ENCODE results near the gene FNBP1.
"Not testable (repeated sequence)": the region's sequence is repeated elsewhere in the genome, so short reads cannot be mapped to it uniquely, and the experiment has no call there.

FNBP1 gene

DNA sequence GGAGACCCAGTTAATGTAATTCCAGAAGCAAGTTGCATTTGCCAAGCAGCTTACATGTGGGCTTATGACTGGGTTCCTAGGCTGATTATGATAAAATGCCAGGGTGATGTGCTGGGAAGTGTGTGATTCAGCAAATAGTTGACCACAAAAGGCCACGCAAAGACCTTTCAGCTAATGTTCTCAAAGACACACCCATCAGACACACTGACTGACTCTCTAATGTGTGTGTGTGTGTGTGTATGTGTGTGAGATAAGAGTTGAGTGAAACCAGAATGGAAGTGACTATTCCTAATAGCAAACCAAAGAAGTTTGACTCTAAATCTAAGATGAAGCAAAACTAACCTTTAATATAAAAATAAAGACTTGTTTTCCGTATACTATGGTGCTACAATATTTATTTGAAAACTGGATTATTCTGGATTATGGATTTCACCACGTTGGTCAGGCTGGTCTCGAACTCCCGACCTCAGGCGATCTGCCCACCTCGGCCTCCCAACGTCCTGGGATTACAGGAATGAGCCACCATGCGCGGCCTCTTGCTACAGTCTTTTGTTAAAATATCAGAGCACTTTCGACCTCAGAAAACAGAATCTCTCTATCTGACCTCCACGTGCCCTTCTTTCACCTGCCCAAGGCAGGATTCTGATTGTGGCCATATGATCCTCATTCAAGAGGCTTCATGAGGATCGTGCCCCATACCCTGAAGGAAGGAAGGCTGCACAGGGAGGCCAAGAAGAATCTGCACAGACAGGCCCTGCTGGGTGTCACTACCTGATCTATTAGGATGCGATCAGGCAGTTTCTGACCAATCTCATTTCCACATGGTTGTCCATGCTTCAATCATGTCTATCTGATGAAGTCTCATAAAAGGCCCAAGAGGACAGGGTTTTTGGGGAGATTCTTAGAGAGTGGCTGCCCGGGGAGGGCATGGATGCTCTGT lies 132.1 kb downstream of the FNBP1 start:
- DNase-seq: no peak

DNA sequence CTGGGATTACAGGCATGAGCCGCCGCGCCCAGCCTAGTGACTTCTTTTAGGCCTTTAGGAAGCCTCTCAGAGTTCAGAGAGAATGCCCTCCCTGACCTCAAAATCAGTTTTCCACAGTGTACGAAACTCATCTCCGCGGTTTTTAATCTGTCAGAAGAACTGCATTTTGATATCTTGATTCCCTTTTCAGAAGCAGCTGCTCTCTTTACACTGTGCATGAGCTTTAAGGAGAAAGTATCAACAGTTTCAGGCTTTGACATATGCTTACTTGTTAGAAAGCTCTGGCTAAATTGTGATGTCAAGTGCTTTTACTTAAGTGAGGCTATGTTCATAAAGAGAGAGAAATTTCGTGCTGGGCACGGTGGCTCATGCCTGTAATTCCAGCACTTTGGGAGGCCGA lies 133.1 kb downstream of the FNBP1 start:
- DNase-seq: no peak

DNA sequence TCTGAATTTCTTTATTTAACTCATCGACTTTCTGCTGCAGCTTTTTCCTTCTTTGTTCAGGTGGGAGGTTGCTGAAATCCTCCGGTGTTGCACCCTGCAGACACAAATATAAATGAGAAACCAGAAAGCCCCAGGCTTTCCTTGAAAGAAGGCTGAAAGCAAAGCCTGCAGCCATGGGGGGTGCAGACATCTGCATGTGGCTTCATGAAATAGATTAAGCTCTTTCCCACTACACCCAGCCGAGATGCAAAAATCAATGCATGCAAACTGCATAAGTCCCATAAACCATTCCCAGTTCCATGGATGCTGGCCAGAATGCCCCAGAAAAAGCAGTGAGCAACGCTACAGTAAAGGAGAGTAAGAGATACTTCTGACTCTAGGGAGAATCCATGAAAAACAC lies 134.1 kb downstream of the FNBP1 start:
- DNase-seq: no peak

DNA sequence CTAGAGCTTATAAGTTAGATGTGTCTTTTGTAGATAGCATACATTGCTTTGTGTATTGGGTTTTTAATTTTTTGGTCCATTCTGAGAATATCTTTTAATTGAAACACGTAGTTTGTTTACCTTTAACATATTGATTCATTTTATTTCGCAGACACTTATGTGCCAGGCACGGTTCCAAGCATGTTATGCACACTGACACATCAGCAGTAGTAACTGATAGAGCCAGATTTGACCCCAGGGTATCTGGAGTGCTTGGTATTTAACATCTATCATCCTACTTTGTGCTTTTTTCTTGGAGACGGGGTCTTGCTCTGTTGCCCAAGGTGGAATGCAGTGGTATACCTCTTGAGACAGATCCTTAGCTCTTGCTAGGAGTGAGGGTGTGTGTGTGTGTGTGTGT lies 135.8 kb downstream of the FNBP1 start:
- no peak for DNase-seq

DNA sequence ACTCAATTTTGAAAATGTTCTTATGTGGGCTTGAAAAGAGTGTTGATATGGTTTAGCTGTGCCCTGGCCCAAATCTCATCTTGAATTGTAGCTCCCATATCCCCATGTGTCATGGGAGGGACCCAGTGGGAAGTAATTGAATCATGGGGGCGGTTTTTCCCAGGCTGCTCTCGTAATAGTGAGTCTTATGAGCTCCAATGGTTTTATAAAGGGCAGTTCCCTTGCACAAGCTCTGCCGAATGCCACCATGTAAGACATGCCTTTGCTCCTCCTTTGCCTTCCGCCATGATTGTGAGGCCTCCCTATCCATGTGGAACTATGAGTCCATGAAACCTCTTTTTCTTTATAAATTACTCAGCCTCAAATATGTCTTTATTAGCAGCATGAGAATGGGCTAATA lies 136.7 kb downstream of the FNBP1 start:
- no peak for DNase-seq

DNA sequence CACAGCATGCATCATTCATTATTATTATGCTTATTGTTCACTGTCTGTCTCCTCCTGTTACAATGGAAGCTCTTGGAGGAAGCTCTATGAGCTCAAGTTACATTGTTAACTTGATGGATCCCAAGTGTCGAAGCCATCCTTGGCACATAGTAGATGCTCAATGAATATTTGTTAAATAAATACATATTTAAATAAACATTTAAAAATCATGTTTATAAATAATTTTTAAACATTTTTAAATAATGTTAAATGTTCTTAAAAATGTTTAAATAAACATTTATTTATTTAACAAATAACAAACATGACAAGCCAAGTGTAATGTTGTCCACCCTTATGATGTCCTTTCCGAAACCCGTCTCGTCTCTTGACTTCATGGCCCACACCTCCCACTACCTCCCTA lies 138.3 kb downstream of the FNBP1 start:
- no peak for DNase-seq

DNA sequence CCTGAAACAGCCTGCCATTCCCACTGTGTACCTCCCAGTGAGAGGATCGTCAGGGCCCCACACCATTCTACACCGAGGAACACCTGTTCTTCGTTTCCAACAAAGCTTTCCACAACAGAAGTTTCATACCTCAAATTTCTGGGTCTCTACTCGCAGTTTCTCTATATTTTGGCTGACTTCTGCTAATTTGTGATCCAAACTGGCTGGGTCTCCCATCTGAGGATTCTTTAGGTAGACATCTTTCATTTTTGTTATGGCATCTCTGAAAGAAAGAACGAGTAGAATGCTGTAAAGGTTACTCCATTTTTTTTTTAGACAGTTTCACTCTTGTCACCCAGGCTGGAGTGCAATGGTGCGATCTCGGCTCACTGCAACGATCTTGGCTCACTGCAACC lies 140.3 kb downstream of the FNBP1 start:
- DNase-seq: no peak

DNA sequence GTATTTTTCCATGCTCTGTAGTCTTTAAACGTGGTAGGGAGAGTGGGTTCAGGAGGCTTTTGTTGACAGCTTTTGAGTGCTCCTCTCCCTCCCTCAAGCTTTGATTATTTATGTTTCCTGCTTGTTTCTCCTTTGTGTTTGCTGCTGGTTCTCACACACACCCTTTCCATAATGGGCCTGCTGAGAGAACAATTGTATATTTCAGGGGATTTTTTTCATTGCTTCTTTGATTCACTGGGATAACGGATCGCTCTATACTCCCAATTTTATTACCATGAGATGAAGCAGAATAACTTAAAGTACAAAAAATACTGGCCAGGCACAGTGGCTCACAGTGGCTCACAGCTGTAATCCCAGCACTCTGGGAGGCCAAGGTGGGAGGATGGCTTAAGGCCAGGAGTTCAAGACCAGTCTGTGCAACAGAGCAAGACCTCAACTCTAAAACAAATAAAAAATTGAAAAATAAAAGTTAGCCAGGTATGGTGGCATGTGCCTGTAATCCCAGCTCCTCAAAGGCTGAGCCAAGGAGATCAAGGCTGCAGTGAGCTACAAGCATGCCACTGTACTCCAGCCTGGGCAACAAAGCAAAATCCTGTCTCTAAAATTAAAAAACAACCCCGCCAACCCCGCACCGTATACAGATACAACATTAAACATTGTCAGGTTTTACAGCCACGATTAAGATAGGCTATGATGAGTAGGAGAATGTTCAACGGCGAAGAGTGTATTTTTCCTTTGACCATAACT lies 140.8 kb downstream of the FNBP1 start:
- no peak for DNase-seq

DNA sequence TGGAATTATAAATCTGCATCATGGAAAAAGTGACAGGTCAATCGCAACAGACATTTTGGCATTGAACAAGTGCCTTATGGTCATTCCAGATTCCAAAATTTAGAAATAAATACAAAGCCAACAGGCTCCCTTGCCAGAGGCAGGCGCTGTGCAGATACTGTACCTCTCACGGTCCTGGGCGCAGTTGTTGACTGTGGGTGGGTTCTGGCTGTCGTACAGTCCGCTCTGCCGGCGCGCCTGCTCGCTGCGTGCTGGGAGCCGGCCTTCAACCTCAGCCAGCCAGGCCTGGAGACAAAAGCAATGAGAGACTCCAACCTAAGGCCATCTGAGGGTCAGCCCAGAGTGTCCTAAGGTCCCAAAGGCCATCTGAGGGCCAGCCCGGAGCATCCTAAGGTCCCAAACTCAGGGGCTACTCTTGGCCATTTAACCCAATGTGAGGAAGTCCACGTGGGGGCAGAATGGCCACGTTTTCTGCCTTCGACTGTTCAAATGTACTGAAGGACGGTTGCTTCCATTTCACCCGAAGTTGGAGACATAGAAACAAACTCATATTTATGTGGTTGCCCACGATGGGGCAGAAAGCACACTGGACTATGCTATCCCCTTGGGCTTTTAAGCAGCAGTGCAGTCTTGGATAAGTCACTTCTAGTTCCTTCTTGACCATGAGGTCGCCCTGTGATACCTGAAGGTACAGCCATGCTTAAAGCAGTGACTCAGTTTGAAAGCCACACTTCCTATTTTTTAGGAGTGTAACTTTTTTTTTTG lies 142.5 kb downstream of the FNBP1 start:
- no peak for DNase-seq

DNA sequence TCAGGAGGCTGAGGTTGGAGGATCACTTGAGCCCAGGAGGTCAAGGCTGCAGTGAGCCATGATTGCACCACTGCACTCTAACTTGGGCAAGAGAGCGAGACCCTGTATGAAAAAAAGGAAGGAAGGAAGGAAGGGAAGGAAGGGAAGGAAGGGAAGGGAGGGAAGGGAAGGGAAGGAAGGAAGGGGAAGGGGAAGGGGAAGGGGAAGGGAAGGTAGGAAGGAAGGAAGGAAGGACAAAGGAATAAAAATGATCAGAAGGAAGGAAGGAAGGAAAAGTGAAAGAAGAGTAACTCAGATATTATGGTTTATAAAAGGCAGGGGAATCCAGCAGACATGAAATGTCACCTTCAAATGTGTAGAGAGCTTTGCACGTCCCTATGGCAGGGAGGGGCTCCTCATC lies 143.4 kb downstream of the FNBP1 start:
- no peak for DNase-seq

DNA sequence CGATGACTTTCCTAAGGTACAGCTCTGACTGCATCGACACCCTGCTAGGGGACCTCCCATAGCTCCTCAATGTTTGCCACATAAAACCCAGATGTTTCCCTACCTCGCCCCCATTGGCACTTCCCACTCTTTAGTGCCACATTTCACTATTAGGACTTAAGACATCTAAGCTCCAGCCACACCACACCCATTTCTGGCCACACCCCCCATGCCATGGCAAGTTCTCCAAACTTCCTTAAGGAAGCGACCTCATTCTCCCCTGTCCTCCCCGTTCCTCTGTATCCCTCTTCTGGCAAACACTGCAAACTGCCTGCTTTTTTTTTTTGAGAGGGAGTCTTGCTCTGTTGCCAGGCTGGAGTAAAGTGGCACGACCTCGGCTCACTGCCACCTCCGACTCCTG lies 144.8 kb downstream of the FNBP1 start:
- DNase-seq: no peak

DNA sequence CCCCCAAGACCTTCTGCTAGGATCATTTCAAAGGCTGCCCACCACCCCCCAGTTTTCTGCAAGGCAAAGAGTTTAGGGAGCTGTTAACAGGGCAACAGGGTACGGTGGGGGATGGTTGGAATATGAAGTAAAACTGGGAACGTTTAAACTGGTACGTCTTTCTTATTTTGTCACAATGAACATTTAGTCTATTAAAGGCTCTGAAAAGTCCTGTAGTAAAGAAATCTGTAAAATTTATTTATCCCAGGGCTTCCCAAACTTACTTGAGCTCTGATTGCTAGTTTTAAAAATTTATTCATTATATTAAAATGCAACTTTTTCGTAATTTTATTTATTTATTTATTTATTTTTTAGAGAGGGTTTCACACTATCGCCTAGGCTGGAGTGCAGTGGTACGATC lies 145.7 kb downstream of the FNBP1 start:
- no peak for DNase-seq

DNA sequence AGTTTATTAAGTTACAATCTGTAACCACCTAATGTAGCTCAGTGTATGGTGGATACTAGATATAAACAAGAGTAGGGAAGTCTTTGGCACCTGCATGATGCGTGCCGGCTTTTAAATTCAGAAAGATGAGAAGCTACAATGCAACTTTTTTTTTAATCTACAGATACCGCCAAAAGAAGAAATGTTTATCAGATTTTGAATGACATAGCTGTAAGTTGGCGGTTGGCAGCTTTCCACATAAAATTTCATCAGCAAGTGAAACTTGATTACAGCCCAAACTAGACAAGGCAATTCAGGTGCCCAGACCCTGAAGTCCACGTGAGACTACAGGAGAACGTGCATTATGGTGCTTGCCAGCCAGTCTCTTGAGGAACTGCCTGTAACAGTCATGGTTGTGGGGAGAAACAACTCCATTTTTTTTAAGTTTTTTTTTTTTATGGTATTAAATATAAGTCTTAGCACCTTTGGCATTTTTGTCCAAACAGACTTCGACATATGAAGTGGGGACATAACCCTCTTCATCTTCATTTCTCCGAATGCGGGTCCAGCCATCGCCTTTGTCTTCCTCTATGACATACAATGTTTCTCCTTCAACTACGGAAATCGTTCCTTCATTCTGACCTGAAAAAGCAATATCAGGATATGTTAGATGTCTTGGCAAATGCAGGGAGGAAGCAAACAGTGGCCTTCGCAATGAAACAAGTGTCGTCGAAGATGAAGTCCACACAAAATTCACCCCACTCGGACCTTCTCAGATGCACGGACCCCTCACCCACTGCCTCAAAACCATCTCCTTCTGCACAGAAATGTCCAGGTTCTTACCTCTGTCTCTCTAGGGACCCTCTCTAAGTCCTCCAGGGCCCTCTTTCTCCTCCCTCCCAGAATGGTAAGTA lies 147.4 kb downstream of the FNBP1 start:
- no peak for DNase-seq

DNA sequence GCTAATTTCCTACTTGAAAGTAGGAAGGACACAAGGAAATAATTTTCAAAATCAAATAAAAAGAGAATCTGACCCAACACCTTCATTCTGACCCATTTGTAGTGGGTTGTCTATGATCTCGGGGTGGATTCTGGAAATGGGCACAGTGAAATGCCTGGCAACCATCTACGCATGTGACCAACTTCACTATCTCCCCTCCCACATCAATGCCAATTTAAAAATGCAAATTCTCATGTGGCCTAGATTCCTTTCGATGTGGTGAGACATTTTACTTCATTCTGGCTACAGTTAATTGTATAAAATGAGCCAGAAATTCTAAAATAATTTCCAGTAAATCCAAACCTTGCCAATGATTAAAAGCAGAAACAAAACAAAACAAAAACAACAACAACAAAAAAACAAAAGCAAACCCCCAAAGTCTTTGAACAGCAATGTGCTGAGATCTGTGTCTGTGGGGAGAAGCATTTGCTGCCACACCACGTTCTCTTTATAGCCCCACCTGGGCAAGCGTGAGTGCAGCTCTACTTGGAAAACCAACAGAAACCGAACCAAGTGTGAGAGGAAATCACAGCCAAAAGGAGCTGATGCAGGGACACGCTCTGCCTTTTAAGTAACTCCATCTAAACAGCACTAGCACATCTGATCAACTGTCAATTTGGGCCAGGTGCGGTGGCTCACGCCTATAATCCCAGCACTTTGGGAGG lies 148.7 kb downstream of the FNBP1 start:
- DNase-seq: no peak

DNA sequence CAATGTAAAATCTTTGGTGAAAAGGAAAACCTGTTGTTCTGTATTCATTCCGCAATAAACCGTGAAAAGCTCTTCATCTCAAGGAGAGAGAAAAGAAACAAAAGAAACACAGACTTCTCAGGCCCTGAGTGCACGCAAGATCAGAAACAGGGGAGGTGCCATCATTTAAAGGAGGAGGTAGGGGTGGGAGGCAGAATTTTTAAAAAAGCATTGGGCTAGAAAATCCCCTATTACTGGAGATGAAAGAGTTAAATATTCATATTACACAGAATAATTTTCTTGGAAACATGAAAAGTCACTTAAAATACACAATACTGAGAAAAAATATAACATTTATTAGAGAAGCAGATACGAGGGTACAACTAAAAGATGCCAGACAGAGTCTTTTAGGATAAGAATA lies 151.4 kb downstream of the FNBP1 start:
- DNase-seq: no peak

DNA sequence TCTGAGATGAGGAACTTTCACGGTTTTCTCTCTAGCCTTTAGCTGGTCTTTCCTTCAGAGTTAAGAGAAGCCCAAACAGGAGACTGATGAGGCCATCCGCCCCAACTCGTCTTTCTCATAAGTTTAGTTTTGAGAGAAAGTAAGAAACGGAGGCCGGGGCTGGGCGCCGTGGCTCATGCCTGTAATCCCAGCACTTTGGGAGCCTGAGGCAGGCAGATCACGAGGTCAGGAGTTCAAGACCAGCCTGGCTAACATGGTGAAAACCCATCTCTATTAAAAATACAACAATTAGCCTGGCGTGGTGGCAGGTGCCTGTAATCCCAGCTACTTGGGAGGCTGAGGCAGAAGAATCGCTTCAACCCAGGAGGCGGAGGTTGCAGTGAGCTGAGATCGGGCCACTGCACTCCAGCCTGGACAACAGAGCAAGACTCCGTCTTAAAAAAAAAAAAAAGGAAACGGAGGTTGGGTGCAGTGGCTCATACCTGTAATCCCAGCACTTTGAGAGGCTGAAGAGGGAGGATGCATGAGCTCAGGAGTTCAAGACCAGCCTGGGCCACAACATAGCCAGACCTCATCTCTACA lies 152.2 kb downstream of the FNBP1 start:
- DNase-seq: not testable (repeated sequence)

DNA sequence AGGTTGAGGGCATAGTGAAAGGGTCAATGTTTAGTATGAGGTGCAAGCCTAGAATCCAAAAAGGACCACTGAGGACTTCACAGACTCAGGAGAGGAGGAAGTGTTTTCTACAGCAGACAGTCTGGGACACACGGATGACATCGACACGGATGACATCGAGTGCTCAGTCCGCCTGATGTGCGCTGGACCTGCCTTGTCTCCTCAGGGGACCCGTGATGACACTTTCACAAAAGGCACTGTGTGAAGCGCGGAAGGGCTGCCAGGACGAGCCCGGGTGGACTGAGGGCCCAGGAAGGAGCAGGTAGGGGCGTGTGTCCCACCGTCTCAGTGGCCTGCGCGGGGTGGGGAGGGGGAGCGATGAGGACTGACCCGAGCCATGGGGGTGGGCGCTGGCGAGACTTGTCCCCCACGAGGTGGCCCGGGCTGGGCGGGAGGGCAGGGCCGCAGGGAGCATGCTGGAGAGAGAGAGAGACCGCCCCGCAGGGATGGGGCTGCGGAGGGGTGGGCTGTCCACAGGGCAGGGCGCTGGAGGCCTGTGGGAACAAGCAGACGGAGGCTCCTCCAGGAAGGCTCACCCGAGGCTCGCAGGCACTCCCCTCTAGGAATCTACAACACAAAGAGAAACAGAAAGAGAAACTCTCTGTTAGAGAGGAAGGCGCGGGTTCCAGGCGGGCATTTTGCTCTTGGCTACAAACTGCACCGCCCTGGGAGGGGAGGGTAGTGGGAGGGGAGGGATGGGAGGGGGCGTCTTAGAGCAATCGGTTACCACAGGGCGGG lies 152.9 kb downstream of the FNBP1 start:
- DNase-seq: no peak

DNA sequence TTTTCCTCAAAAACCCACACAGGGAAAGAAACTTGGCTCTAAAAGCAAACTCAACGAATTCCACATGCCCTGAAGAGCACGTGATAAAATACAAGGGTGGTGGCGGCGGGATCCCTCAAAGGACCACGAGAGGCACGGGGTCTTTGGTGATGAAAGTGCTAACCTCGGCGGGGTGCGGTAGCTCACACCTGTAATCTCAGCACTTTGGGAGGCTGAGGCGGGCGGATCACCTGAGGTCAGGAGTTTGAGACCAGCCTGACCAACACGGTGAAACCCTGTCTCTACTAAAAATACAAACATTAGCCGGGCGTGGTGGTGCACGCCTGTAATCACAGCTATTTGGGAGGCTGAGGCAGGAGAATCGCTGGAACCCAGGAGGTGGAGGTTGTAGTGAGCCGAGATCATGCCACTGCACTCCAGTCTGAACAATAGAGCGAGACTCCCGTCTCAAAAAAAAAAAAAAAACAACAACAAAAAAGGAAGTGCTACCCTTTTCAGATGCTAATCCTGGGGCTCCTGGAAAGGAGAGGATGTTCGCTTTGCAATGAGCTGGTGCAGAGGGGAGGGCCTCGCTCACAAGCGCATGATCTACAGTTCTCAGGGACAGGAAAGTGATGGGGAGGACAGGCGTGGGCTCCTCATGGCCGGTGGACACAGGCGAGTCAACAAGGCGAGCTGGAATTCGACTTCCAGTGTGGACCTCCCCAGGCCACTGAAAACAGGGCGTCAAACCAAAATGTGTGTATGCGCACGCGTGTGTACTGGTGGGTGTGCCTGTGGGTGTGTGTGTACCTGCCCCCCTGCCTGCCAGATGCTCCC lies 153.7 kb downstream of the FNBP1 start:
- DNase-seq: no peak

DNA sequence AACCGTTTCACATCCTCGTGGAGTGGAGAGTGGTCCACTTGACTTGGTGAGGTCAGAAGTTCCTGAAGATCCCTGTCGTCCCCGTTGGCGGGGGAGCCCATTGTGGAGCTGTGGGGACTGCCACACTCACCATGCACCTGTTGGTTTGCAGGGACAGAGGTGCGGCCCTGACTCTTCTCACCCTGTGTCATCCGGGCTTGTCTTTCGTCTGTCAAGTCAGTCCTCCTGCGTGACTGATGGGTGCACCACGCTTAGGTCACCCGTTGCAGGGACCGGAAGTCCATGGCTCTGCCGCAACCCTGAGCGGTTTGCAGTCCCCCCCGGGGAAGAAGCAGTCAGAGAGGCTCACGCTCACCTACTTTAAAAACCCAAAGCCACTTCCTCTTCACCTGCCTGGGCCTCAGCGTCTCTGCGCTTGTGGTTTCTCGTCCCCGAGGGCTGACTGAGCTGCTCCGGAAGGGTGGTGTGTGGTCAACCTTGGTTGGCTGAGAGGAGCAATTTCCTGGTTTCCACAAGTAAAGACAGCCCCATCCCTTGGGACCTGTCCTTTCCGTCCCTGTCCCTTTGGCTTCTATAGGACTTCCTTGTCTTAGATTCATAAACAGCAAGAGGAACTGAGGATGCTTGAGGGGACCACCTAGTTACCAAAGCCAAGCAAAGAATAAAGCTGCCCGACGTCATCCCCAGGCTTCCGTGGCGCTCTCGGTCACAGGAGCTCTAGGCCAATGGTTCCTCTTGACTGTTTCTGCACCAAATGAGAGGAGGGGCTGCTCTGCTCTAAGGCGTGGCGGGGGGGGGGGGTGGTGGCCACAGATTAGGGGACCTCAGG lies 154.5 kb downstream of the FNBP1 start:
- no peak for DNase-seq
